IPS-15b (cell line): ENCODE measurements around the gene AQP6.
A peak's percentile ranks its signal among the peaks of the same experiment; 100 is the strongest.

Experiments used
- H3K27me3 ChIP-seq: one replicate; pipeline ENCODE4 v1.6.1; 2013; ENCODE audit warnings: low read length; ENCODE audit not compliant: control insufficient read depth, insufficient read depth
- H3K36me3 ChIP-seq: one replicate; pipeline ENCODE4 v1.6.1; 2013; ENCODE audit warnings: low read length; ENCODE audit not compliant: control insufficient read depth, insufficient read depth
- H3K4me1 ChIP-seq: one replicate; pipeline ENCODE4 v1.6.1; 2013; ENCODE audit warnings: mild to moderate bottlenecking, low read length; ENCODE audit not compliant: control insufficient read depth, insufficient read depth
- H3K4me3 ChIP-seq: one replicate; pipeline ENCODE4 v1.5.1; 2013; ENCODE audit warnings: low read depth, low read length
- H3K9ac ChIP-seq: one replicate; pipeline ENCODE4 v1.6.1; 2013; ENCODE audit warnings: low read depth, mild to moderate bottlenecking, low read length
- H3K9me3 ChIP-seq: one replicate; pipeline ENCODE4 v1.6.1; 2013; ENCODE audit warnings: mild to moderate bottlenecking, low read length; ENCODE audit not compliant: control insufficient read depth, insufficient read depth

The AQP6 gene

GRCh38 chr12:50019524-50019923, 46.8 kb downstream of the AQP6 start:
- Histone ChIP-seq H3K4me3 (no peak overlapping the region), H3K27me3 (no peaks in the 10 kb centered on the region), H3K9me3 (no peaks in the 10 kb centered on the region), H3K36me3 (peaks cover 5% of the 10 kb centered on the region), H3K4me1 (peaks cover 4% of the 10 kb centered on the region), H3K9ac (no peak overlapping the region)

- Histone ChIP-seq H3K9me3 (no peaks in the 10 kb centered on the region), H3K9ac (no peak overlapping the region), H3K4me1 (peaks cover 4% of the 10 kb centered on the region), H3K36me3 (no peaks in the 10 kb centered on the region), H3K4me3 (no peak overlapping the region), H3K27me3 (no peaks in the 10 kb centered on the region)
These were observed 48.3 kb downstream of the AQP6 start for GRCh38 chr12:50021031-50021430.

- Histone ChIP-seq H3K27me3 (no peaks in the 10 kb centered on the region), H3K4me3 (no peak overlapping the region), H3K9me3 (no peaks in the 10 kb centered on the region), H3K4me1 (peaks cover 4% of the 10 kb centered on the region), H3K36me3 (no peaks in the 10 kb centered on the region), H3K9ac (no peak overlapping the region)
These were observed 50.2 kb downstream of the AQP6 start for GRCh38 chr12:50022903-50023302.

GRCh38 chr12:50024227-50024626, 51.5 kb downstream of the AQP6 start:
- no peaks in the 10 kb centered on the region for H3K9me3 ChIP-seq
- H3K27me3 ChIP-seq = no peaks in the 10 kb centered on the region
- H3K4me3 ChIP-seq = peak overlapping the region; percentile 70
- no peaks in the 10 kb centered on the region for H3K36me3 ChIP-seq
- no peak overlapping the region for H3K9ac ChIP-seq
- H3K4me1 ChIP-seq = no peaks in the 10 kb centered on the region

- peak overlapping the region; percentile 70 for H3K4me3 ChIP-seq
- H3K9ac ChIP-seq = peak overlapping the region; percentile 51
- H3K36me3 ChIP-seq = no peaks in the 10 kb centered on the region
- H3K9me3 ChIP-seq = no peaks in the 10 kb centered on the region
- H3K4me1 ChIP-seq = no peaks in the 10 kb centered on the region
- no peaks in the 10 kb centered on the region for H3K27me3 ChIP-seq
These were observed 52.0 kb downstream of the AQP6 start for GRCh38 chr12:50024805-50025186.

- H3K9me3 ChIP-seq = no peaks in the 10 kb centered on the region
These were observed 52.7 kb downstream of the AQP6 start, which contains the start of gene RACGAP1 for GRCh38 chr12:50025187-50026059. RACGAP1 (minus strand) TSS chr12:50025494; CDS start chr12:50016715, 8,779 bp downstream.

GRCh38 chr12:50026691-50027090, 53.9 kb downstream of the AQP6 start:
- no peak overlapping the region for H3K9ac ChIP-seq
- no peaks in the 10 kb centered on the region for H3K36me3 ChIP-seq
- no peaks in the 10 kb centered on the region for H3K27me3 ChIP-seq
- no peaks in the 10 kb centered on the region for H3K9me3 ChIP-seq
- no peaks in the 10 kb centered on the region for H3K4me1 ChIP-seq
- no peak overlapping the region for H3K4me3 ChIP-seq

More at GRCh38 chr12:50025187-50026059, 52.7 kb downstream of the AQP6 start, which contains the start of gene RACGAP1:
- no peaks in the 10 kb centered on the region for H3K27me3 ChIP-seq
- no peaks in the 10 kb centered on the region for H3K36me3 ChIP-seq
- H3K4me3 ChIP-seq = peak within 1 kb of the TSS; percentile 70
- peak within 1 kb of the TSS; percentile 51 for H3K9ac ChIP-seq
- H3K4me1 ChIP-seq = no peaks in the 10 kb centered on the region
